GM19240 (cell line): Measurements from ENCODE around the gene PCDHGA12.
"Not testable (repeated sequence)": the region's sequence is repeated elsewhere in the genome, so short reads cannot be mapped to it uniquely, and the experiment has no call there.

ENCODE experiments used
- DNase-seq: peaks from one replicate; pipeline ENCODE4 v3.0.0; 2011; ENCODE audit warnings: low spot score; ENCODE audit not compliant: insufficient read length

PCDHGA12 gene

DNA sequence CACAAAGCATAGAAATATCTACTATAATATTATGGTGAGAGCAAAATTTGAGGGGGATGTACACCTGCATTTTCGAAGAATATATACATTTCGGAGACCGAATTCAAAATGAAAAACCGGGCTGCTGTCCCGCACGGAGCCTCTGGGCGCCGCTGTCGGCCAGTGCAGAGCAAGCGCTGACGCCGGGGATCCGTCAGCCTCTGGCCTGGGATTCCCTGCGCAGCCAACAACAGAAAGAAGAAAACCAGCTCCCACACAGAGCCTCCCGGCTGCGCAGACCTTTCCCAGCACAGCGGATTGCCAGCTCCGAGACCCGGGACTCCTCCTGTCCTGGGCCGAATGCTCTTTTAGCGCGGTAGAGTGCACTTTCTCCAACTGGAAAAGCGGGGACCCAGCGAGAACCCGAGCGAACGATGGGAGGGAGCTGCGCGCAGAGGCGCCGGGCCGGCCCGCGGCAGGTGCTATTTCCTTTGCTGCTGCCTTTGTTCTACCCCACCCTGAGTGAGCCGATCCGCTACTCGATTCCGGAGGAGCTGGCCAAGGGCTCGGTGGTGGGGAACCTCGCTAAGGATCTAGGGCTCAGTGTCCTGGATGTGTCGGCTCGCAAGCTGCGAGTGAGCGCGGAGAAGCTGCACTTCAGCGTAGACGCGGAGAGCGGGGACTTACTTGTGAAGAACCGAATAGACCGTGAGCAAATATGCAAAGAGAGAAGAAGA is 22.4 kb upstream of the PCDHGA12 start, which contains the start of gene PCDHGB6:
Gene PCDHGB6 (plus strand): TSS at position 232 of the 716 bp plus-strand sequence. CDS start 182 bp downstream, at position 414.
- not testable (repeated sequence) for DNase-seq

DNA sequence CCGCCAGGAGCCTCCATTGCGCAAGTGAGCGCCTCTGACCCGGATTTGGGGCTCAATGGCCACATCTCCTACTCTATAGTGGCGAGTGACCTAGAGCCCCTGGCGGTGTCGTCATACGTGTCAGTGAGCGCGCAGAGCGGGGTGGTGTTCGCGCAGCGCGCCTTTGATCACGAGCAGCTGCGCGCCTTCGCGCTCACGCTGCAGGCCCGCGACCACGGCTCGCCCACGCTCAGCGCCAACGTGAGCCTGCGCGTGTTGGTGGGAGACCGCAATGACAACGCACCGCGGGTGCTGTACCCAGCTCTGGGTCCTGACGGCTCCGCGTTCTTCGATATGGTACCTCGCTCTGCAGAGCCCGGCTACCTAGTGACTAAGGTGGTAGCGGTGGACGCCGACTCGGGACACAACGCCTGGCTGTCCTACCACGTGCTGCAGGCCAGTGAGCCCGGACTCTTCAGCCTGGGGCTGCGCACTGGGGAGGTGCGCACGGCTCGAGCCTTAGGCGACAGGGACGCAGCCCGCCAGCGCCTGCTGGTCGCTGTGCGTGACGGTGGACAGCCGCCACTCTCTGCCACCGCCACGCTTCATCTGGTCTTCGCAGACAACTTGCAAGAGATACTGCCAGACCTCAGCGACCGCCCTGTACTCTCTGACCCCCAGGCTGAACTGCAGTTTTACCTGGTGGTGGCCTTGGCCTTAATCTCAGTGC is 20.6 kb upstream of the PCDHGA12 start:
- DNase-seq = no peak

DNA sequence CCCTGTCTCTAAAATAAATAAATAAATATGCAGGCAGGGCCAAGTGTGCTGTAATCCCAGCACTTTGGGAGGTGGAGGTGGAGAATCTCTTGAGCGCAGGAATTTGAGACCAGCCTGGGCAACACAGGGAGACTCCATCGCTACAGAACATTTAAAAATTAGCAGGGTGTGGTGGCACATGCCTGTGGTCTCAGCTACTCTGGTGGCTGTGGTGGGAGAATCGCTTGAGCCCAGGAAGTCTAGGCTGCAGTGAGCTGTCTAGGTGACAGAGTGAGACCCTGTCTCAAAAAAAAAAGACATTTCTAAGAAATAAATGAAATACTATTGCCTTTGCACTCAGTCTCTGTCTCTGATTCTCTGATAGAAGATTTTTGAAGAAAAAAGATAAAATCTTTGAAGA is 18.7 kb upstream of the PCDHGA12 start:
- DNase-seq = no peak

DNA sequence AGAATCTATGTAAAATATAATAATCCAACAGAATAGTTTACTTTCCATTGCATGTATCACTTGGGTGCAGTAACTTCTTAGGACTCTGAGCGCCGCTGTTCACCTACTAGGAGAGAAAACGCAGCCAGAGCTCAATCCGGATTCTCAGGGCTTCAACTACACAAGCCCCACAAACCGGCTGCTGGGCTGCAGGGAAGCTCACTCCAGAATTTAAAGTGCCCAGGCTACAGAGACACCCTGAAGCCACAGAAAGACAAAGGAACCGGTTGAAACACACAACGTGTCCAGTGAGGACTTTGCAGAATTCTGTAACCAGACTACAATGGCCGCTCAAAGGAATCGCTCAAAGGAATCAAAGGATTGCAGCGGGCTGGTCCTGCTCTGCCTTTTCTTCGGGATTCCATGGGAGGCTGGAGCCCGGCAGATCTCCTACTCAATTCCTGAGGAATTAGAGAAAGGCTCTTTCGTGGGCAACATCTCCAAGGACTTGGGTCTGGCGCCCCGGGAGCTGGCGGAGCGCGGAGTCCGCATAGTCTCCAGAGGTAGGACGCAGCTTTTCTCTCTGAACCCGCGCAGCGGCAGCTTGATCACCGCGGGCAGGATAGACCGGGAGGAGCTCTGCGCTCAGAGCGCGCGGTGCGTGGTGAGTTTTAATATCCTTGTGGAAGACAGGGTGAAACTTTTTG is 17.3 kb upstream of the PCDHGA12 start, which contains the start of gene PCDHGA10:
Gene PCDHGA10 (plus strand): TSS at position 134 of the 686 bp plus-strand sequence. CDS start 189 bp downstream, at position 323.
- DNase-seq = peak; percentile 55

DNA sequence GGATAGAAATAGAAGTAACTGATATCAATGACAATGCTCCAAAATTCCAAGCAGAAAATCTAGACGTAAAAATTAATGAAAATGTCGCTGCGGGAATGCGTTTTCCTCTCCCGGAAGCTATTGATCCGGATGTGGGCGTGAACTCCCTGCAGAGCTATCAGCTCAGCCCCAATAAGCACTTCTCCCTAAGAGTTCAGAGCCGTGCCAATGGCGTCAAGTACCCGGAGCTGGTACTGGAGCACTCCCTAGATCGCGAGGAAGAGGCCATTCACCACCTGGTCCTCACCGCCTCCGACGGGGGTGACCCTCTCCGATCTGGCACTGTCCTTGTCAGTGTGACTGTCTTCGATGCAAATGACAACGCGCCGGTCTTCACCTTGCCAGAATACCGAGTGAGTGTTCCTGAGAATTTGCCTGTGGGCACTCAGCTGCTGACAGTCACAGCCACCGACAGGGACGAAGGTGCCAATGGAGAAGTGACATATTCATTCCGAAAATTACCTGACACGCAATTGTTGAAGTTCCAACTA is 16.7 kb upstream of the PCDHGA12 start:
- no peak for DNase-seq

DNA sequence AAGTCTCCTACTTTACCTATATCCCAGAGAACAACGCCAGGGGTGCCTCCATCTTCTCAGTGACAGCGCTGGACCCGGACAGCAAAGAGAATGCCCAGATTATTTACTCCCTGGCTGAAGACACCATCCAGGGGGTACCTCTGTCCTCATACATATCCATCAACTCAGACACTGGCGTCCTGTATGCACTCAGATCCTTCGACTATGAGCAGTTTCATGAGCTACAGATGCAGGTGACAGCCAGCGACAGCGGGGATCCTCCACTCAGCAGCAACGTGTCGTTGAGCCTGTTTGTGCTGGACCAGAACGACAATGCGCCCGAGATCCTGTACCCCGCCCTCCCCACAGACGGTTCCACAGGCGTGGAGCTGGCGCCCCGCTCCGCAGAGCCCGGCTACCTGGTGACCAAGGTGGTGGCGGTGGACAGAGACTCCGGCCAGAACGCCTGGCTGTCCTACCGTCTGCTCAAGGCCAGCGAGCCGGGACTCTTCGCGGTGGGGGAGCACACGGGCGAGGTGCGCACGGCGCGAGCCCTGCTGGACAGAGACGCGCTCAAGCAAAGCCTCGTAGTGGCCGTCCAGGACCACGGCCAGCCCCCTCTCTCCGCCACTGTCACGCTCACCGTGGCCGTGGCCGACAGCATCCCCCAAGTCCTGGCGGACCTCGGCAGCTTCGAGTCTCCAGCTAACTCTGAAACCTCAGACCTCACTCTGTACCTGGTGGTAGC is 15.6 kb upstream of the PCDHGA12 start:
- not testable (repeated sequence) for DNase-seq

DNA sequence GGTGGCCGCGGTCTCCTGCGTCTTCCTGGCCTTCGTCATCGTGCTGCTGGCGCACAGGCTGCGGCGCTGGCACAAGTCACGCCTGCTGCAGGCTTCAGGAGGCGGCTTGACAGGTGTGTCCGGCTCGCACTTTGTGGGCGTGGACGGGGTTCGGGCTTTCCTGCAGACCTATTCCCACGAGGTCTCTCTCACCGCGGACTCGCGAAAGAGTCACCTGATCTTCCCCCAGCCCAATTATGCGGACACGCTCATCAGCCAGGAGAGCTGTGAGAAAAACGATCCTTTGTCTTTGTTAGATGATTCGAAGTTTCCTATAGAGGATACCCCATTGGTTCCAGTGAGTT is 15.1 kb upstream of the PCDHGA12 start:
- DNase-seq = not testable (repeated sequence)

DNA sequence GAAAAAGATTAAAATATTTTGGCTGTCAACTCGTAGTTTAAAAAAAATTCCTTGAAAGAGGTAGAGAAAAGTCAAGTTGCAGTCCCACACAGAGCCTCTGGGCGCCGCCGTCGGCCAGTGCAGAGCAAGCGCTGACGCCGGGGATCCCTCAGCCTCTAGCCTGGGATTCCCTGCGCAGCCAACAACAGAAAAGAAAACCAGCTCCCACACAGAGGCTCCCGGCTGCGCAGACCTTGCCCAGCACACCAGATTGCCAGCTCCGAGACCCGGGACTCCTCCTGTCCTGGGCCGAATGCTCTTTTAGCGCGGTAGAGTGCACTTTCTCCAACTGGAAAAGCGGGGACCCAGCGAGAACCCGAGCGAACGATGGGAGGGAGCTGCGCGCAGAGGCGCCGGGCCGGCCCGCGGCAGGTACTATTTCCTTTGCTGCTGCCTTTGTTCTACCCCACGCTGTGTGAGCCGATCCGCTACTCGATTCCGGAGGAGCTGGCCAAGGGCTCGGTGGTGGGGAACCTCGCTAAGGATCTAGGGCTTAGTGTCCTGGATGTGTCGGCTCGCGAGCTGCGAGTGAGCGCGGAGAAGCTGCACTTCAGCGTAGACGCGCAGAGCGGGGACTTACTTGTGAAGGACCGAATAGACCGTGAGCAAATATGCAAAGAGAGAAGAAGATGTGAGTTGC is 12.7 kb upstream of the PCDHGA12 start, which contains the start of gene PCDHGB7:
Gene PCDHGB7 (plus strand): TSS at position 184 of the 679 bp plus-strand sequence. CDS start 183 bp downstream, at position 367.
- peak; percentile 55 for DNase-seq

DNA sequence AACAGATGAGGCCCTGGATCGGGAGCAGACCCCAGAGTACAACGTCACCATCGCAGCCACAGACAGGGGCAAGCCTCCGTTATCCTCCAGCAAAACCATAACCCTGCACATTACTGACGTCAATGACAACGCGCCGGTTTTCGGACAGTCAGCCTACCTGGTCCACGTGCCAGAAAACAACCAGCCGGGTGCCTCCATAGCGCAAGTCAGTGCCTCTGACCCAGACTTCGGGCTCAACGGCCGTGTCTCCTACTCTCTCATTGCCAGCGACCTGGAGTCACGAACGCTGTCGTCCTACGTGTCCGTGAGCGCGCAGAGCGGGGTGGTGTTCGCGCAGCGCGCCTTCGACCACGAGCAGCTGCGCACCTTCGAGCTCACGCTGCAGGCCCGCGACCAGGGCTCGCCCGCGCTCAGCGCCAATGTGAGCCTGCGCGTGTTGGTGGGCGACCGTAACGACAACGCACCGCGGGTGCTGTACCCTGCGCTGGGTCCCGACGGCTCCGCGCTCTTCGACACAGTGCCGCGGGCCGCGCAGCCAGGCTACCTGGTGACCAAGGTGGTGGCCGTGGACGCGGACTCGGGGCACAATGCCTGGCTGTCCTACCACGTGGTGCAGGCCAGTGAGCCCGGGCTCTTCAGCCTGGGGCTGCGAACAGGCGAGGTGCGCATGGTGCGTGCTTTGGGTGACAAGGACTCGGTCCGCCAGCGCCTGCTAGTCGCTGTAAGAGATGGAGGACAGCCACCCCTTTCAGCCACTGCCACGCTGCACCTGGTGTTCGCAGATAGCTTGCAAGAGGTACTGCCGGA is 11.0 kb upstream of the PCDHGA12 start:
- DNase-seq = no peak

DNA sequence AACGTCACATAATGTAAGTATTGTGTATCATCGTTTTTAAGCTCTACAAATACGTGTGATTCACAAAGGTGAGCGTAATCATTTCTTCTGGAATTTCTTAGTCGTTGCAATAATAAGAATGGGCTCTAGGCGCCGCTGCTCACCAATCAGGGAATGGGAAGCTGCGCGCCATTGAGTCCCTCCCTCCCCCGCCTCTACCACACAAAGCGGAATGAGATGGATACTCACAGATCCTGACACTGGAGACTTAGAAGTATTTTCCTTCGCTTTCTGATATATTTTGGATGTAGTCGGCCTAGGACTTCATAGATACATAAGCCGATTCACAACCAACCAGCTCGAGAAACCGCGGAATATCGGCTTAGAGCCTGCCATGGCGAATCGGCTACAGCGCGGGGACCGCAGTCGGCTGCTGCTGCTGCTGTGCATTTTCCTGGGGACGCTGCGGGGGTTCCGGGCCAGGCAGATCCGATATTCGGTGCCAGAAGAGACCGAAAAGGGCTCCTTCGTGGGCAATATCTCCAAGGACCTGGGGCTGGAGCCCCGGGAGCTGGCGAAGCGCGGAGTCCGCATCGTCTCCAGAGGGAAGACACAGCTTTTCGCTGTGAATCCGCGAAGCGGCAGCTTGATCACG is 9.3 kb upstream of the PCDHGA12 start, which contains the start of gene PCDHGA11:
Gene PCDHGA11 (plus strand): TSS at position 197 of the 634 bp plus-strand sequence. CDS start 177 bp downstream, at position 374.
- DNase-seq = no peak

DNA sequence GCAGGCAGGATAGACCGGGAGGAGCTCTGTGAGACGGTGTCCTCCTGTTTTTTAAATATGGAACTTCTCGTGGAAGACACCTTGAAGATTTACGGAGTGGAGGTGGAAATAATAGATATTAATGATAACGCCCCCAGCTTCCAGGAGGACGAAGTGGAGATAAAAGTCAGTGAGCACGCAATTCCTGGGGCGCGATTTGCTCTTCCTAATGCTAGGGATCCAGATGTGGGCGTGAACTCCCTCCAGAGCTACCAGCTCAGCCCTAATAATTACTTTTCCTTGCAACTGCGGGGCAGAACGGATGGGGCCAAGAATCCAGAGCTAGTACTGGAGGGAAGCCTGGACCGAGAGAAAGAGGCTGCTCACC is 8.8 kb upstream of the PCDHGA12 start:
- no peak for DNase-seq

DNA sequence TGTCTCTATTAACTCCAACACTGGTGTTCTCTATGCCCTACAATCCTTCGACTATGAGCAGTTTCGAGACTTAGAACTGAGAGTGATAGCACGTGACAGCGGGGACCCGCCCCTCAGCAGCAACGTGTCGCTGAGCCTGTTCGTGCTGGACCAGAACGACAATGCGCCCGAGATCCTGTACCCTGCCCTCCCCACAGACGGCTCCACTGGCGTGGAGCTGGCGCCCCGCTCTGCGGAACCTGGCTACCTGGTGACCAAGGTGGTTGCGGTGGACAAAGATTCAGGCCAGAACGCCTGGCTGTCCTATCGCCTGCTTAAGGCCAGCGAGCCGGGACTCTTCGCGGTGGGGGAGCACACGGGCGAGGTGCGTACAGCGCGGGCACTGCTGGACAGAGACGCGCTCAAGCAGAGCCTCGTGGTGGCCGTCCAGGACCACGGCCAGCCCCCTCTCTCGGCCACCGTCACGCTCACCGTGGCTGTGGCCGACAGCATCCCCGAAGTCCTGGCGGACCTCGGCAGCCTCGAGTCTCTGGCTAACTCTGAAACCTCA is 7.5 kb upstream of the PCDHGA12 start:
- DNase-seq = no peak

DNA sequence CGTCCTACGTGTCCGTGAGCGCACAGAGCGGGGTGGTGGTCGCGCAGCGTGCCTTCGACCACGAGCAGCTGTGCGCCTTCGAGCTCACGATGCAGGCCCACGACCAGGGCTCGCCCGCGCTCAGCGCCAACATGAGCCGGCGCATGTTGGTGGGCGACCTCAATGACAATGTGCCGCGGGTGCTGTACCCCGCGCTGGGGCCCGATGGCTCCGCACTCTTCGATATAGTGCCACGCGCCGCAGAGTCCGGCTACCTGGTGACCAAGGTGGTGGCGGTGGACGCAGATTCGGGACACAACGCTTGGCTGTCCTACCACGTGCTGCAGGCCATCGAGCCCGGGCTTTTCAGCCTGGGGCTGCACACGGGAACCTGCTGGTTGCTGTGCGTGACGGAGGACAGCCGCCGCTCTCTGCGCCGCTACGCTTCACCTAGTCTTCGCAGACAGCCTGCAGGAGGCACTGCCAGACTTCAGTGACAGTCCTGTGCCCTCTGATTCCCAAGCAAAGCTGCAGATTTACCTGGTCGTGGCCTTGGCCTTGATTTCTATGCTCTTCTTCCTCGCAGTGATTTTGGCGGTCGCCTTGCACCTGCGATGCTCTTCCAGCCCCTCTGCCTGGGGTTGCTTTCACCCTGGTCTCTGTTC is 2.4 kb upstream of the PCDHGA12 start:
- no peak for DNase-seq

DNA sequence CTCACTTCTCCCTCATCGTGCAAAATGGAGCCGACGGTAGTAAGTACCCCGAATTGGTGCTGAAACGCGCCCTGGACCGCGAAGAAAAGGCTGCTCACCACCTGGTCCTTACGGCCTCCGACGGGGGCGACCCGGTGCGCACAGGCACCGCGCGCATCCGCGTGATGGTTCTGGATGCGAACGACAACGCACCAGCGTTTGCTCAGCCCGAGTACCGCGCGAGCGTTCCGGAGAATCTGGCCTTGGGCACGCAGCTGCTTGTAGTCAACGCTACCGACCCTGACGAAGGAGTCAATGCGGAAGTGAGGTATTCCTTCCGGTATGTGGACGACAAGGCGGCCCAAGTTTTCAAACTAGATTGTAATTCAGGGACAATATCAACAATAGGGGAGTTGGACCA is 979 bp downstream of the PCDHGA12 start:
- no peak for DNase-seq

DNA sequence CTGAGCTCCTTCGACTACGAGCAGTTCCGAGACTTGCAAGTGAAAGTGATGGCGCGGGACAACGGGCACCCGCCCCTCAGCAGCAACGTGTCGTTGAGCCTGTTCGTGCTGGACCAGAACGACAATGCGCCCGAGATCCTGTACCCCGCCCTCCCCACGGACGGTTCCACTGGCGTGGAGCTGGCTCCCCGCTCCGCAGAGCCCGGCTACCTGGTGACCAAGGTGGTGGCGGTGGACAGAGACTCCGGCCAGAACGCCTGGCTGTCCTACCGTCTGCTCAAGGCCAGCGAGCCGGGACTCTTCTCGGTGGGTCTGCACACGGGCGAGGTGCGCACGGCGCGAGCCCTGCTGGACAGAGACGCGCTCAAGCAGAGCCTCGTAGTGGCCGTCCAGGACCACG is 2.0 kb downstream of the PCDHGA12 start:
- not testable (repeated sequence) for DNase-seq

DNA sequence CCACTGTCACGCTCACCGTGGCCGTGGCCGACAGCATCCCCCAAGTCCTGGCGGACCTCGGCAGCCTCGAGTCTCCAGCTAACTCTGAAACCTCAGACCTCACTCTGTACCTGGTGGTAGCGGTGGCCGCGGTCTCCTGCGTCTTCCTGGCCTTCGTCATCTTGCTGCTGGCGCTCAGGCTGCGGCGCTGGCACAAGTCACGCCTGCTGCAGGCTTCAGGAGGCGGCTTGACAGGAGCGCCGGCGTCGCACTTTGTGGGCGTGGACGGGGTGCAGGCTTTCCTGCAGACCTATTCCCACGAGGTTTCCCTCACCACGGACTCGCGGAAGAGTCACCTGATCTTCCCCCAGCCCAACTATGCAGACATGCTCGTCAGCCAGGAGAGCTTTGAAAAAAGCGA is 2.4 kb downstream of the PCDHGA12 start:
- not testable (repeated sequence) for DNase-seq

DNA sequence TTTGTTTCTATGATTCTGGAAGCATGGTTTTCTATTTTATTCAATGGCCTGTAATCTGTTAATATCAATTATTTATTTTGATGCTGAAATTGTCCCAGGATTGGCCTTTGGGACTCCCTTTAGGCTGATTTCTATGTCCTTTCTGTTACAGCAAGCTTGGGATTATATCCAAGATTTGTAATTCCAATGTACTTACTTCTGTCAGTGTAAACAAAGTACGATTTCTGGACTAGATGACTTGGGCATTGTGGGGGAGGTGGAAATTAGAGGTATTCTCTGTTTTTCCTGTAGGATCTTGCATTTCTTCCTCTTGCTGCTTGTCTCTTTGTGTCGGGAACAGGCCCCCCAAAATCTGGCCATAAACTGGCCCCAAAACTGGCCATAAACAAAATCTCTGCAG is 3.7 kb downstream of the PCDHGA12 start:
- no peak for DNase-seq

DNA sequence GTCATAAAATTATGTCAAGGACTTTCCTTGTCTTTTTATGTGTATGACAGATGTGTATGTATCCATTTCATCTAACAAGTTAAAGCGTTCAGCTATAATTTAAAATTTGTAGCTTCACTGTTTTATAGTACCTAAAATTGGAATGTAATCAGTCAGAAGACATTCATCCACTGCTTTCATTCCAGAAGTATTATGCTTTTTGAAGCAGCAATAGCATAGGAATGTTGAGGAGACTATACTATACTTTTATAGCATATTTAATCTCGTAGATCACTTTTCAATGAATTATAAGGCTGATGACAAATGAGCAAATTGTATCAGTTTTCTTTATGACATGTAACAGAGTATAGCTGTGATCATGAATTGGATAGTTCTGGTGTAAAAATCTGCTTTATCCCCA is 6.9 kb downstream of the PCDHGA12 start:
- no peak for DNase-seq
